ENCODE results near the gene MCAT.

GRCh38 chr22:43118024-43118849 is 25.0 kb downstream of the MCAT start:
- no peak for TF ChIP-seq POLR2A (IDR thresholded peaks at IDR 0.05; ENCODE audit: low read depth, low read length)
- TF ChIP-seq MXI1 (IDR thresholded peaks at IDR 0.05; ENCODE audit: borderline replicate concordance, low read depth, low read length) = no peak
- TF ChIP-seq USF2 (IDR thresholded peaks at IDR 0.05; ENCODE audit: low read depth, low read length) = no peak
- TF ChIP-seq, protein P1, sequence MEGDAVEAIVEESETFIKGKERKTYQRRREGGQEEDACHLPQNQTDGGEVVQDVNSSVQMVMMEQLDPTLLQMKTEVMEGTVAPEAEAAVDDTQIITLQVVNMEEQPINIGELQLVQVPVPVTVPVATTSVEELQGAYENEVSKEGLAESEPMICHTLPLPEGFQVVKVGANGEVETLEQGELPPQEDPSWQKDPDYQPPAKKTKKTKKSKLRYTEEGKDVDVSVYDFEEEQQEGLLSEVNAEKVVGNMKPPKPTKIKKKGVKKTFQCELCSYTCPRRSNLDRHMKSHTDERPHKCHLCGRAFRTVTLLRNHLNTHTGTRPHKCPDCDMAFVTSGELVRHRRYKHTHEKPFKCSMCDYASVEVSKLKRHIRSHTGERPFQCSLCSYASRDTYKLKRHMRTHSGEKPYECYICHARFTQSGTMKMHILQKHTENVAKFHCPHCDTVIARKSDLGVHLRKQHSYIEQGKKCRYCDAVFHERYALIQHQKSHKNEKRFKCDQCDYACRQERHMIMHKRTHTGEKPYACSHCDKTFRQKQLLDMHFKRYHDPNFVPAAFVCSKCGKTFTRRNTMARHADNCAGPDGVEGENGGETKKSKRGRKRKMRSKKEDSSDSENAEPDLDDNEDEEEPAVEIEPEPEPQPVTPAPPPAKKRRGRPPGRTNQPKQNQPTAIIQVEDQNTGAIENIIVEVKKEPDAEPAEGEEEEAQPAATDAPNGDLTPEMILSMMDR (conservative IDR thresholded peaks at IDR 0.05; ENCODE audit: low read depth, low read length) = no peak
- TF ChIP-seq NFE2L2 (IDR thresholded peaks at IDR 0.05; ENCODE audit: low read depth, low read length) = no peak
- TF ChIP-seq RFX5 (IDR thresholded peaks at IDR 0.05; ENCODE audit: low read depth, low read length) = no peak
- no peak for TF ChIP-seq CEBPB (IDR thresholded peaks at IDR 0.05; ENCODE audit: low read depth, low read length)

Measured in IMR-90 (cell line).